ENCODE measurements around the gene CMKLR1. TPM values are rescaled to one million over a fixed set of nuclear protein-coding genes. Genes with fewer than 3 reads are reported as not detected.

Gene CMKLR1
- total RNA-seq, 1 donor from 2014 or later: not detected

- H2AFZ ChIP-seq (replicated peaks): no peak overlapping the region
- no peaks in the 10 kb centered on the region for H3K36me3 Mint-ChIP-seq
- peak overlapping the region; percentile 30 for H3K4me3 Mint-ChIP-seq
- H3K4me3 ChIP-seq: no peak overlapping the region
- no peak for DNase-seq (ENCODE audit: low spot score)
- no peaks in the 10 kb centered on the region for H3K27me3 ChIP-seq
- H3K36me3 ChIP-seq: no peaks in the 10 kb centered on the region
- peak; percentile 12 for TF ChIP-seq CTCF (IDR thresholded peaks at IDR 0.05)
- no peak for TF ChIP-seq EZH2phosphoT487 (IDR thresholded peaks at IDR 0.05)
- no peak for TF ChIP-seq EZH2 (IDR thresholded peaks at IDR 0.05)
- no peak overlapping the region for H3K4me2 ChIP-seq
- no peak overlapping the region for H3K27ac Mint-ChIP-seq
- H3K9me3 Mint-ChIP-seq: peaks cover 4% of the 10 kb centered on the region
- H3K4me1 Mint-ChIP-seq: no peaks in the 10 kb centered on the region
- peaks cover 12% of the 10 kb centered on the region for H3K27me3 Mint-ChIP-seq (ENCODE audit: insufficient read depth, low read depth)
- H3K27ac ChIP-seq: no peak overlapping the region
- H3F3A ChIP-seq (ENCODE audit: low read depth): peaks cover 5% of the 10 kb centered on the region
- no peaks in the 10 kb centered on the region for H4K20me1 ChIP-seq (ENCODE audit: low read depth)
- H3K79me2 ChIP-seq (ENCODE audit: low read depth): no peaks in the 10 kb centered on the region
- no peaks in the 10 kb centered on the region for H3K9me3 ChIP-seq (ENCODE audit: low read depth)
- no peaks in the 10 kb centered on the region for H3K4me1 ChIP-seq
- no peak overlapping the region for H3K9ac ChIP-seq
Observed at GRCh38 chr12:108382437-108382801, 43.3 kb upstream of the CMKLR1 start.

GRCh38 chr12:108381787-108382436 is 42.8 kb upstream of the CMKLR1 start:
- peak; percentile 84 for DNase-seq (ENCODE audit: low spot score)

GRCh38 chr12:108380382-108380781 is 41.3 kb upstream of the CMKLR1 start:
- H3K4me2 ChIP-seq: no peak overlapping the region
- no peaks in the 10 kb centered on the region for H3K36me3 Mint-ChIP-seq
- peaks cover 5% of the 10 kb centered on the region for H3F3A ChIP-seq (ENCODE audit: low read depth)
- no peaks in the 10 kb centered on the region for H3K9me3 ChIP-seq (ENCODE audit: low read depth)
- peaks cover 12% of the 10 kb centered on the region for H3K27me3 Mint-ChIP-seq (ENCODE audit: insufficient read depth, low read depth)
- H4K20me1 ChIP-seq (ENCODE audit: low read depth): no peaks in the 10 kb centered on the region
- H3K79me2 ChIP-seq (ENCODE audit: low read depth): no peaks in the 10 kb centered on the region
- DNase-seq (ENCODE audit: low spot score): no peak
- no peak overlapping the region for H3K27ac Mint-ChIP-seq
- no peak overlapping the region for H3K4me3 Mint-ChIP-seq
- H3K9me3 Mint-ChIP-seq: peaks cover 10% of the 10 kb centered on the region
- H3K9ac ChIP-seq: no peak overlapping the region
- no peaks in the 10 kb centered on the region for H3K4me1 Mint-ChIP-seq
- no peaks in the 10 kb centered on the region for H3K27me3 ChIP-seq
- no peak overlapping the region for H2AFZ ChIP-seq (replicated peaks)
- no peak overlapping the region for H3K4me3 ChIP-seq
- H3K27ac ChIP-seq: no peak overlapping the region
- H3K4me1 ChIP-seq: no peaks in the 10 kb centered on the region
- TF ChIP-seq CTCF (IDR thresholded peaks at IDR 0.05) (no peak), EZH2 (IDR thresholded peaks at IDR 0.05) (no peak), EZH2phosphoT487 (IDR thresholded peaks at IDR 0.05) (no peak)
- H3K36me3 ChIP-seq: no peaks in the 10 kb centered on the region

More at GRCh38 chr12:108381787-108382436, 42.8 kb upstream of the CMKLR1 start:
- no peak overlapping the region for H3K4me2 ChIP-seq
- no peaks in the 10 kb centered on the region for H3K4me1 ChIP-seq
- Mint-ChIP-seq H3K36me3 (no peaks in the 10 kb centered on the region), H3K4me3 (peak overlapping the region; percentile 30), H3K27ac (no peak overlapping the region), H3K4me1 (no peaks in the 10 kb centered on the region), H3K27me3 (ENCODE audit: insufficient read depth, low read depth) (peaks cover 12% of the 10 kb centered on the region), H3K9me3 (peaks cover 5% of the 10 kb centered on the region)
- H3K4me3 ChIP-seq: no peak overlapping the region
- H3K27ac ChIP-seq: no peak overlapping the region
- H2AFZ ChIP-seq (replicated peaks): no peak overlapping the region
- H3F3A ChIP-seq (ENCODE audit: low read depth): peaks cover 5% of the 10 kb centered on the region
- no peaks in the 10 kb centered on the region for H3K36me3 ChIP-seq
- TF ChIP-seq EZH2 (IDR thresholded peaks at IDR 0.05) (no peak), CTCF (IDR thresholded peaks at IDR 0.05) (no peak), EZH2phosphoT487 (IDR thresholded peaks at IDR 0.05) (no peak)
- no peaks in the 10 kb centered on the region for H3K27me3 ChIP-seq
- no peaks in the 10 kb centered on the region for H4K20me1 ChIP-seq (ENCODE audit: low read depth)
- no peaks in the 10 kb centered on the region for H3K79me2 ChIP-seq (ENCODE audit: low read depth)
- H3K9me3 ChIP-seq (ENCODE audit: low read depth): no peaks in the 10 kb centered on the region
- H3K9ac ChIP-seq: no peak overlapping the region

Measured in neural progenitor cell (in vitro differentiated cells).